PC-3 (cell line): Measurements from ENCODE around the gene ZNF385A. TPM values are rescaled to one million over a fixed set of nuclear protein-coding genes. Genes with fewer than 3 reads are reported as not detected.

Experiments
- ATAC-seq: fragments of 200-7000 bp; cut with Tn5 transposase; 2 replicates; pipeline ENCODE4 v1.9.1; 2020; ENCODE audit warnings: mild to moderate bottlenecking, moderate library complexity
- BruUV-seq: library from RNA; stranded (reverse); fragments of 400-500 nt; replicated peaks from 2 replicates; lab custom pipeline; 2021; lab: Mats Ljungman, UMichigan
- CTCF ChIA-PET: fragments of 300-600 bp; sonication (Branson Sonifier 250); formaldehyde crosslinking; loops from one replicate; lab custom pipeline; 2022; ENCODE audit warnings: antibody characterized with exemption; lab: Charles Lee
- POLR2A ChIA-PET: fragments of 300-600 bp; sonication (Branson Sonifier 250); formaldehyde crosslinking; loops from one replicate; lab custom pipeline; 2022; ENCODE audit warnings: antibody characterized with exemption; ENCODE audit not compliant: unreplicated experiment; lab: Charles Lee
- DNase-seq: peaks from one replicate; pipeline ENCODE4 v3.0.0-alpha.2; 2015
- H2AFZ ChIP-seq: fragments of 300-600 bp; sonication (generic); 2 replicates; pipeline ENCODE4 v1.6.0; 2016; ENCODE audit warnings: antibody characterized with exemption, low read length
- H3F3A ChIP-seq: fragments of 300-600 bp; sonication (generic); one replicate; pipeline ENCODE4 v1.6.0; 2017; ENCODE audit warnings: antibody characterized with exemption, low read length, control low read depth, mild to moderate bottlenecking; ENCODE audit not compliant: unreplicated experiment
- H3K27ac ChIP-seq: fragments of 300-600 bp; sonication (generic); 2 replicates; pipeline ENCODE4 v1.5.1; 2016; ENCODE audit warnings: mild to moderate bottlenecking, low read length
- H3K27me3 ChIP-seq: fragments of 300-600 bp; sonication (generic); 2 replicates; pipeline ENCODE4 v1.6.1; 2016; ENCODE audit warnings: low read length, mixed read lengths
- H3K36me3 ChIP-seq: fragments of 300-600 bp; sonication (generic); 2 replicates; pipeline ENCODE4 v1.6.1; 2016; ENCODE audit warnings: low read depth, mixed run types, low read length, mixed read lengths
- H3K4me1 ChIP-seq: fragments of 300-600 bp; sonication (generic); 2 replicates; pipeline ENCODE4 v1.5.1; 2016; ENCODE audit warnings: low read length; ENCODE audit not compliant: insufficient read depth
- H3K4me2 ChIP-seq: fragments of 300-600 bp; sonication (generic); 2 replicates; pipeline ENCODE4 v1.6.0; 2016; ENCODE audit warnings: low read length
- H3K4me3 ChIP-seq: fragments of 300-600 bp; sonication (generic); 2 replicates; pipeline ENCODE4 v1.5.1; 2016; ENCODE audit warnings: mild to moderate bottlenecking, low read length, mixed read lengths
- H3K79me2 ChIP-seq: fragments of 300-600 bp; sonication (generic); 2 replicates; pipeline ENCODE4 v1.6.1; 2017; ENCODE audit warnings: low read length, mixed read lengths
- H3K9ac ChIP-seq: fragments of 300-600 bp; sonication (generic); 2 replicates; pipeline ENCODE4 v1.6.0; 2016; ENCODE audit warnings: mild to moderate bottlenecking, low read length
- H3K9me2 ChIP-seq: fragments of 300-600 bp; sonication (generic); replicated peaks from 2 replicates; pipeline ENCODE4 v1.6.1; 2016; ENCODE audit warnings: mixed run types, low read length, mixed read lengths
- H3K9me3 ChIP-seq: fragments of 300-600 bp; sonication (generic); 2 replicates; pipeline ENCODE4 v1.6.1; 2016; ENCODE audit warnings: low read length, mixed read lengths
- H4K20me1 ChIP-seq: fragments of 300-600 bp; sonication (generic); 2 replicates; pipeline ENCODE4 v1.6.1; 2016; ENCODE audit warnings: low read length, mixed read lengths
- EZH2 ChIP-seq: fragments of 300-600 bp; sonication (generic); IDR thresholded peaks from one replicate; pipeline ENCODE4 v1.6.1; 2017; ENCODE audit warnings: antibody characterized with exemption, mild to moderate bottlenecking, low read length; ENCODE audit not compliant: unreplicated experiment
- EZH2phosphoT487 ChIP-seq: fragments of 300-600 bp; sonication (generic); IDR thresholded peaks from 2 replicates; pipeline ENCODE4 v1.6.1; 2018; ENCODE audit warnings: mild to moderate bottlenecking, antibody characterized with exemption, low read length, borderline replicate concordance
- intact Hi-C: fragments of 100-400 bp; cut with micrococcal nuclease; formaldehyde crosslinking; loops from 2 replicates; pipeline ENCODE4 v1.9.0; 2023
- total RNA-seq: library from RNA; depleted of rRNA; stranded (reverse); fragments of >200 nt; gene quantifications from 2 replicates; pipeline ENCODE4 v1.2.3, GENCODE V29; 2014
- TF ChIP-seq, protein P1 (sequence below): fragments of 300-600 bp; sonication (generic); conservative IDR thresholded peaks from 2 replicates; pipeline ENCODE4 v1.5.1; 2017; ENCODE audit warnings: antibody characterized with exemption, low read depth, mild to moderate bottlenecking, low read length

The ZNF385A gene
- total RNA-seq, 1 experiment from 2014 or later, result 1.8 TPM

DNA sequence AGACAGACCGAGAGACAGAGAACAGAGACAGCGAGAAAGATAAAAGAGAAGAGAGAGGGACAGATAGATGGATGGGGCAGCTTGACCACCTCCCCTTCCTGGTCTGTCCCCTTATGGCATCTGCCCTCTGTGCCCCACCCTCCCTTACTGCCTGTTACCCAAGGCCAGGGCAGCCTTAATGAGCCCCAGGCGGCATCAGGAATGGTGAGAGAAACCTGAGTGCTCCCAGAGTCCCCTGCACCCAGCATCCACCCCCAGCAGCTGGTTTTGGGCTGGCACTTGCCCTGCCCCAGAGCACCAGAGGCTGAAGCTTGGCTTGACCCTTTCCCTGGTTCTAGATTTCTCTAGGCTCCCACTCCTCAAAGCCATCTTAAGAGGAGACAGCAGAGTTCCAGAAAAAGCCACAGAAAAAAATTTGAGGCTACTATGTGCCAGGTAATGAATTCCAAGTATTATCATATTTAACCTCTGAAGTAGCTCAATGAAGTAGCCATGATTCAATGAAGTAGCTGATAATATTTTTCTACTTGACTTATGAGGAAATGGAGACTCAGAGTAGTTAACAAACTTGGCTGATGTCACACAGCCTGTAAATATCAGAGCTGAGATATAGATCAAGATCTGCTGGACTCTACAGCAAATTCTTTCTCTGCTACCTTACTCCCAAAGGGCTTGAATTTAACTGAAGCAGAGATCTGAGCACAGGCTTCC lies 2.0 kb upstream of the ZNF385A start:
- no peak for DNase-seq
- Histone ChIP-seq H3K9ac (no peak overlapping the region), H3K4me2 (no peak overlapping the region), H3K27ac (no peak overlapping the region), H2AFZ (no peak overlapping the region), H3K36me3 (no peaks in the 10 kb centered on the region), H3K4me3 (no peak overlapping the region), H3K27me3 (no peaks in the 10 kb centered on the region), H3K79me2 (no peaks in the 10 kb centered on the region), H3K9me3 (no peaks in the 10 kb centered on the region), H4K20me1 (no peaks in the 10 kb centered on the region), H3F3A (no peaks in the 10 kb centered on the region), H3K9me2 (no peaks in the 10 kb centered on the region), H3K4me1 (peaks cover 15% of the 10 kb centered on the region)
- no TSS peak for BruUV-seq
- TF ChIP-seq, protein P1, sequence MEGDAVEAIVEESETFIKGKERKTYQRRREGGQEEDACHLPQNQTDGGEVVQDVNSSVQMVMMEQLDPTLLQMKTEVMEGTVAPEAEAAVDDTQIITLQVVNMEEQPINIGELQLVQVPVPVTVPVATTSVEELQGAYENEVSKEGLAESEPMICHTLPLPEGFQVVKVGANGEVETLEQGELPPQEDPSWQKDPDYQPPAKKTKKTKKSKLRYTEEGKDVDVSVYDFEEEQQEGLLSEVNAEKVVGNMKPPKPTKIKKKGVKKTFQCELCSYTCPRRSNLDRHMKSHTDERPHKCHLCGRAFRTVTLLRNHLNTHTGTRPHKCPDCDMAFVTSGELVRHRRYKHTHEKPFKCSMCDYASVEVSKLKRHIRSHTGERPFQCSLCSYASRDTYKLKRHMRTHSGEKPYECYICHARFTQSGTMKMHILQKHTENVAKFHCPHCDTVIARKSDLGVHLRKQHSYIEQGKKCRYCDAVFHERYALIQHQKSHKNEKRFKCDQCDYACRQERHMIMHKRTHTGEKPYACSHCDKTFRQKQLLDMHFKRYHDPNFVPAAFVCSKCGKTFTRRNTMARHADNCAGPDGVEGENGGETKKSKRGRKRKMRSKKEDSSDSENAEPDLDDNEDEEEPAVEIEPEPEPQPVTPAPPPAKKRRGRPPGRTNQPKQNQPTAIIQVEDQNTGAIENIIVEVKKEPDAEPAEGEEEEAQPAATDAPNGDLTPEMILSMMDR, result no peak
- TF ChIP-seq EZH2phosphoT487 (no peak), EZH2 (no peak)
- POLR2A ChIA-PET, result interaction anchor here (0.6 kb wide), 1 partner anchor 18 kb away, joined by 3 read pairs; no protein-coding TSS in a partner anchor
- intact Hi-C loops, result no loop called here
- ATAC-seq, result no peak
- CTCF ChIA-PET, result interaction anchor here (0.9 kb wide), 1 partner anchor 13 kb away, joined by 3 read pairs; no protein-coding TSS in a partner anchor

DNA sequence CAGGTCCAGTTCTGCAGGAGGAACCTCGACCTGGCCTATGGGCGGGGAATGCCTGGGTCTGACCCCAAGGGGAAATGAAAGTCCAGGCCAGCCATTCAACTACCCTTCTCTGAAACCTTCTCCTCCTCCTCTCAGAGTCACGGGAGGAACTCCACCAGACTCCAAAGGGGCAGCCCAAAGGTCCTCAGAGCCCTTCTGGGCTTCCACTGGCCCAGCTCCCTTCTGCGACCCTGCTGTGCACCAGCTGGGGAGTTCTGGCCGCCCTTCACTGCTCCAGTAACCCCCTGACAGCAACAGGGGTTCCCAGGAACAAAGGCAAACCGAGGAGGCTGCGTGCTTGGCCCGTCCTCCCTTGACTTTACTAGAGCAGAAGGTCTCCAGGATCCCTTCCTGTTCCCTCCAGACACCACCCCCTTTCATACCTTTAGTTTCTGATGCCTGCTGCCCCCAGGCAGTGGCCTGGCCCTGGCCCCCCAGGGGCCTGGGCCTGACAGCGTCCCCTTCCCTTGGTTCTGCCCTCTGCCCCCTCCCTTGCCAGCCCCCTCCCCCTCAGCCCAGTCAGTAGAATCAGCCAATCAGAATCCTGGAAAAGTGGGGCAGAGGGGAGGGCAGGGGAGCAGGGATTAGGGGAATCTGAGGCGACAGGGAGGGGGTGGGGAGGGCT lies 850 bp upstream of the ZNF385A start:
- no peak for TF ChIP-seq EZH2phosphoT487
- TF ChIP-seq, protein P1, result no peak
- no peak for TF ChIP-seq EZH2
- Histone ChIP-seq H3K4me2 (no peak overlapping the region), H3K36me3 (no peaks in the 10 kb centered on the region), H3K79me2 (no peaks in the 10 kb centered on the region), H3K4me3 (no peak overlapping the region), H2AFZ (no peak overlapping the region), H3K9ac (no peak overlapping the region), H3F3A (no peaks in the 10 kb centered on the region), H3K4me1 (peaks cover 15% of the 10 kb centered on the region), H3K27me3 (no peaks in the 10 kb centered on the region), H3K27ac (no peak overlapping the region), H3K9me3 (no peaks in the 10 kb centered on the region), H4K20me1 (no peaks in the 10 kb centered on the region), H3K9me2 (no peaks in the 10 kb centered on the region)
- no peak for ATAC-seq
- no TSS peak for BruUV-seq
- ChIA-PET CTCF (no interaction called here), POLR2A (no interaction called here)
- no peak for DNase-seq
- intact Hi-C loops, result no loop called here
